Body of pancreas (tissue), 4 donors: Measurements from ENCODE around the gene SERPINA1. TPM values are rescaled to one million over a fixed set of nuclear protein-coding genes. Genes with fewer than 3 reads are reported as not detected.

Source experiments
- ATAC-seq: fragments of 150-250 bp; one replicate; pipeline ENCODE4 v1.9.1; 2016
- DNase-seq, 4 donors: peaks; one replicate each; pipeline ENCODE4 v3.0.0-alpha.2; 2019
- H3K27ac ChIP-seq, 4 donors: fragments of 200-600 bp; sonication (generic); 1 replicate in 3 of 4; 2 replicates in 1 of 4; pipeline versions ENCODE4 v1.5.1 to v1.6.1; 2016 to 2019; ENCODE audit warnings: mild to moderate bottlenecking in 1 of 4, mixed read lengths in 1 of 4, moderate library complexity in 1 of 4
- H3K27me3 ChIP-seq, 2 donors: fragments of 200-600 bp; sonication (generic); one replicate each; pipeline ENCODE4 v1.6.0; 2016; ENCODE audit warnings: mild to moderate bottlenecking in 1 of 2
- H3K36me3 ChIP-seq, 2 donors: fragments of 200-600 bp; sonication (generic); replicated peaks in 1 of 2; 2 replicates each; pipeline ENCODE4 v1.5.1; 2016; ENCODE audit warnings: low read depth in 2 of 2; ENCODE audit not compliant: insufficient read depth in 1 of 2
- H3K4me1 ChIP-seq: fragments of 200-600 bp; sonication (generic); one replicate; pipeline ENCODE4 v1.6.0; 2016
- H3K4me3 ChIP-seq, 2 donors: fragments of 200-600 bp; sonication (generic); 1 replicate in 1 of 2; 2 replicates in 1 of 2; pipeline ENCODE4 v1.5.1; 2016 to 2019
- H3K9me3 ChIP-seq, 3 donors: fragments of 200-600 bp; sonication (generic); 1 replicate in 2 of 3; 2 replicates in 1 of 3; pipeline ENCODE4 v1.5.1; 2016
- POLR2A ChIP-seq, 3 donors: fragments of 450-650 bp; IDR thresholded peaks; one replicate each; pipeline ENCODE4 v1.6.1; 2016; ENCODE audit warnings: antibody characterized with exemption in 3 of 3, mild to moderate bottlenecking in 2 of 3
- WGBS, 2 donors: methylation state at CpG; one replicate each; pipeline ENCODE4 v1.1.5; 2017; 5-methylcytosine and 5-hydroxymethylcytosine counted together
- intact Hi-C: fragments of 100-400 bp; cut with DNase I; formaldehyde crosslinking; loops from one replicate; pipeline ENCODE4 v1.15.1; 2023
- total RNA-seq, 2 donors: library from RNA; depleted of rRNA; stranded (reverse); fragments of >200 nt; gene quantifications; one replicate each; pipeline ENCODE4 v1.1.0, GENCODE V29; 2016
- TF ChIP-seq, protein P1 (sequence below), 7 experiments: fragments of 450-650 bp in 4 of 7; fragments of 200-600 bp in 3 of 7; sonication (generic) in 3 of 7; IDR thresholded peaks; one replicate each; pipeline ENCODE4 v1.5.1; 2016 to 2019; ENCODE audit warnings: antibody characterized with exemption in 7 of 7

Gene SERPINA1
- total RNA-seq, 2 donors from 2014 or later = 77.8 to 86.4 TPM

DNA sequence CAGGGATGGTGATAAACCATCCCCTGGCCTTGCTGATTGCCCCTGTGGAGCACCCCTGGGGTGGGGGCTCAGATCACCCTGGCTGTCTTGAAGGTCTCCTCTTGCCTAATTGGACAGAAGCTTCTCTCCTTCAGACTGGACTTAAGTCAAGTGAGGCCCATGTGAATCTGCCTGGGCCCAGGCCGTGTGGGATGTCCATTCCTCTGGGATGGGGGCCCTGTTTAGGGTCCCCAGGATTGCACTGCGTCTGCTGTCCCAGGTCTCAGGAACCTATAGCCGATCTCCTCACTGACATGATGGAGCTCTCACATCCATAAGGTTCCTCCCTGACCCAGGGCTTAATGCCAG is 20.2 kb downstream of the SERPINA1 start:
- Histone ChIP-seq H3K4me3 (no peak overlapping the region), H3K9me3 (no peaks in the 10 kb centered on the region), H3K4me1 (no peaks in the 10 kb centered on the region), H3K27ac (no peak overlapping the region), H3K36me3 (no peaks in the 10 kb centered on the region), H3K27me3 (no peaks in the 10 kb centered on the region)
- 76% methylated on average over 2 of the region's 3 CpGs; no CpG with 5 or more reads in 1 of the 2 donors for WGBS, 2 donors
- TF ChIP-seq POLR2A (IDR thresholded peaks at IDR 0.05) = no peak
- TF ChIP-seq, protein P1, sequence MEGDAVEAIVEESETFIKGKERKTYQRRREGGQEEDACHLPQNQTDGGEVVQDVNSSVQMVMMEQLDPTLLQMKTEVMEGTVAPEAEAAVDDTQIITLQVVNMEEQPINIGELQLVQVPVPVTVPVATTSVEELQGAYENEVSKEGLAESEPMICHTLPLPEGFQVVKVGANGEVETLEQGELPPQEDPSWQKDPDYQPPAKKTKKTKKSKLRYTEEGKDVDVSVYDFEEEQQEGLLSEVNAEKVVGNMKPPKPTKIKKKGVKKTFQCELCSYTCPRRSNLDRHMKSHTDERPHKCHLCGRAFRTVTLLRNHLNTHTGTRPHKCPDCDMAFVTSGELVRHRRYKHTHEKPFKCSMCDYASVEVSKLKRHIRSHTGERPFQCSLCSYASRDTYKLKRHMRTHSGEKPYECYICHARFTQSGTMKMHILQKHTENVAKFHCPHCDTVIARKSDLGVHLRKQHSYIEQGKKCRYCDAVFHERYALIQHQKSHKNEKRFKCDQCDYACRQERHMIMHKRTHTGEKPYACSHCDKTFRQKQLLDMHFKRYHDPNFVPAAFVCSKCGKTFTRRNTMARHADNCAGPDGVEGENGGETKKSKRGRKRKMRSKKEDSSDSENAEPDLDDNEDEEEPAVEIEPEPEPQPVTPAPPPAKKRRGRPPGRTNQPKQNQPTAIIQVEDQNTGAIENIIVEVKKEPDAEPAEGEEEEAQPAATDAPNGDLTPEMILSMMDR (IDR thresholded peaks at IDR 0.05) = no peak
- ATAC-seq (no peak), DNase-seq (no peak)
- intact Hi-C loops = no loop called here

DNA sequence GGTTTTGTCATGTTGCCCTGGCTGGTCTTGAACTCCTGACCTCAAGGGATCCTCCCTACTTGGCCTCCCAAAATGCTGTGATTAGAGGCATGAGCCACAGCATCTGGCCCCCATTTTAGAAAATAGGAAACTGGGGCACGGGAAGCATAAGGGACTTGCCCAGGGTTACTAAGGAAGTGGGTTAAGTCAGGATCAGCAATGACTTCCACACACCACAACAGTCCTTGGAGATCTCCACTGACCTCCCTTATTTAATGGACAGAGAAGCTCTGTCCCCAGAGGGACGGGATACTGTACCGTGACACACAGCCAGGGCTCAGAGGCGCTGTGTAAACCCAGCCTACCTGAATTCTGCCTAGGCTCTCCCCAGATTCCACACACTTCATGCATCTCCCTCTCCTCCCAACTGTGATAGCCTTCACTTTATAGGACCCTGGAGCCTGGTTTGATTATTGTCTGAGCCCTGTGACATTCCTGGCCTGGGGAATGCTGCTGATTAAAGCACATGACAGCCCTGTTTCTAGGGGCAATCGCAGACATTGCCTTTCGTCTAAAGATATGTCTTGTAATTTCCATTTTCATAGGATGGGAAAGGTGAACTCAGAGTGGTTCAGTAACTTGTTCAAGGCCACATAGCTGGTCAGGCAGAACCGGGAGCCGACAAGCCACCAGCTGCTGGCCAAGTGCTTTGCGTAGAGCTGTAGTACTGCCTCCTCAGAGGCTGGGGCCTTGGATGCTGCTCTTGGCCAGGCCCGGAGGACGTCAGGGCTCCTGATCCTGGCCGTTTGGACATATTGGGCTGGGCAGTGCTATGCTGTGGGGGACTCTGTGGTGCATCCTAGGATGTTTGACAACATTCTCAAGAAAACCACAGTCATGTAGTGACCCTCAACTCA is 20.8 kb downstream of the SERPINA1 start:
- TF ChIP-seq, protein P1 (IDR thresholded peaks at IDR 0.05) = no peak
- TF ChIP-seq POLR2A (IDR thresholded peaks at IDR 0.05) = no peak
- Histone ChIP-seq H3K27me3 (no peaks in the 10 kb centered on the region), H3K4me1 (no peaks in the 10 kb centered on the region), H3K36me3 (no peaks in the 10 kb centered on the region), H3K27ac (no peak overlapping the region), H3K9me3 (no peaks in the 10 kb centered on the region), H3K4me3 (no peak overlapping the region)
- intact Hi-C loops = no loop called here
- no peak for ATAC-seq
- WGBS, 2 donors = 66 to 71% methylated on average over 12 of the region's 12 CpGs
- DNase-seq = peak in 1 of 4 donors; percentile 7

DNA sequence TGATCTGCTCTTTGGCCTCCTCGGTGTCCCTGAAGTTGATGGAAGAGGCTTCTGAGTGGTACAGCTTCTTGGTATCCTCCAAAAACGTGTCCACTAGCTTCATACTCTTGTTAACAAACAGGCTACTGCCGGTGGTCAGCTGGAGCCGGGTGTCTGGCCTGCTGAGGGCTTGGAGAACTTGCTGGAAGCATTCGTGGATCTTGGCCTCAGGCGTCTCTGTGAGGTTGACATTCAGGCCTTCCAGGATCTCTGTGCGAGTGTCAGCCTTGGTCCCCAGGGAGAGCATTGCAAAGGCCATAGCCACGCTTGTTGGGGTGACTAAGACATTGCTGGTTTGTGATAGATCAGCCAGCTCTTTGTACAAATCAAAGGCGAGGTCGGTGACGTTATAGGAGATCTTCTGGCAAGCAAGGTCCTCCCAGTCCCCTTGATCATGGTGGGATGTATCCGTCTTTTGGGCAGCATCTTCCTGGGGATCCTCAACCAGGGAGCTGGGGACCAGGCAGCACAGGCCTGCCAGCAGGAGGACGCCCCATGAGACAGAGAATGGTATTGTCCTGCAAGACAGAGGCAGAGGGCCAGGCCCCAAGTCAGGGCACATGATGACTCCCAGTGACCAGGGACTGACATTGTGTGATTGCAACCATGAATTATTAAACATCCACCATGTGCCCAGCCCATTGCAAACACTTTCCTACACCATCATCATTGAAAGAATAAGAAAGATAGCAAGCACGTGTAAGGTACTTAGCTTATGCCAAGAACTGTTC is 22.1 kb downstream of the SERPINA1 start, which contains the start of gene SERPINA2:
SERPINA2 (minus strand) TSS at position 553 of the 770 bp plus-strand sequence.
- ATAC-seq = no peak
- peak in 1 of 4 donors; percentile 11 for DNase-seq
- no peak within 1 kb of the TSS for H3K4me3 ChIP-seq
- no peak for TF ChIP-seq POLR2A (IDR thresholded peaks at IDR 0.05)
- no peaks in the 10 kb centered on the region for H3K4me1 ChIP-seq
- H3K9me3 ChIP-seq = no peaks in the 10 kb centered on the region
- intact Hi-C loops = no loop called here
- H3K27me3 ChIP-seq = no peaks in the 10 kb centered on the region
- no peak within 1 kb of the TSS for H3K27ac ChIP-seq
- WGBS, 2 donors = 79% methylated on average over 11 to 14 of the region's 14 CpGs
- no peaks in the 10 kb centered on the region for H3K36me3 ChIP-seq

DNA sequence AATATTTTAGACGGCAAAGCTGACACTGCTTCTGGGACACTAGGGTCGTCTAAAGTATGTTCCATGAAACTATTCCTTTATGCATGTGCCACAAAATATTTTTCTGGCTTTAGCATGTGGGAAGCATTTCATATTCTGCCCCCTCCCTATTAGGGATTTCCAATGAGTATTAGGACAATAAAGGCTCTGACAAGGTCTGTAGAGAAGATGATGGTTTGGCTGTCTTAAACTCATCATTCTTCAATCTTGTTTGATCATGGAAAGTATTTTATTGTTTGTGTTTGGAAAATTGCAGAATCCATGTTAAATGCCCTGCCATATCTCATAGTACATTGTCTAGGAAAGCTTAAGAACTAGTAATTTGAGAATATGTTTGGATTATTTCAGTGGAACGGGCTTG is 22.8 kb downstream of the SERPINA1 start:
- DNase-seq (no peak), ATAC-seq (no peak)
- TF ChIP-seq, protein P1 (IDR thresholded peaks at IDR 0.05) = no peak
- TF ChIP-seq POLR2A (IDR thresholded peaks at IDR 0.05) = no peak
- intact Hi-C loops = no loop called here
- H3K27ac ChIP-seq = no peak overlapping the region
- H3K9me3 ChIP-seq = no peaks in the 10 kb centered on the region
- 70 to 74% methylated on average over 3 of the region's 3 CpGs for WGBS, 2 donors
- no peaks in the 10 kb centered on the region for H3K4me1 ChIP-seq
- no peaks in the 10 kb centered on the region for H3K36me3 ChIP-seq
- H3K4me3 ChIP-seq = no peak overlapping the region
- no peaks in the 10 kb centered on the region for H3K27me3 ChIP-seq

DNA sequence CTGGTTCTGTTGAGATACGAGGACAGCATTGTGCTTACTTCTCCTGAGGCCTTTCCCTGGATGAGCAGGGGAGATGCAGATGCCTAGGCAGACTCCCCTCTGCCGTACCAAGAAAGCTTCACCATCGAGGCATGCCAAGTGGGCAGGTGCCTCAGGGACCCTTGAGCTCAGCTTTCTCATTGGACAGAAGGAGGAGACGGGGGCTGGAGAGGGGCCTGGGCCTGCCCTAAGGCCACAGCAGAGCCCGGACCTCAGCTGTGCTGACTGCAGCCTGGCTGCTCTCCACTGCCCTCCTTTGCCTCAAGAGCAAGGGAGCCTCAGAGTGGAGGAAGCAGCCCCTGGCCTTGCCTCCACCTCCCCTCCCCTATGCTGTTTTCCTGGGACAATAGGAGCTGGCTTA is 23.4 kb downstream of the SERPINA1 start:
- TF ChIP-seq, protein P1 (IDR thresholded peaks at IDR 0.05) = no peak
- TF ChIP-seq POLR2A (IDR thresholded peaks at IDR 0.05) = no peak
- 36 to 59% methylated on average over 4 to 5 of the region's 5 CpGs for WGBS, 2 donors
- DNase-seq = no peak
- no peaks in the 10 kb centered on the region for H3K36me3 ChIP-seq
- no peak overlapping the region for H3K27ac ChIP-seq
- H3K27me3 ChIP-seq = no peaks in the 10 kb centered on the region
- no peak overlapping the region for H3K4me3 ChIP-seq
- no peak for ATAC-seq
- intact Hi-C loops = no loop called here
- no peaks in the 10 kb centered on the region for H3K4me1 ChIP-seq
- no peaks in the 10 kb centered on the region for H3K9me3 ChIP-seq
